SK-N-SH (cell line): ENCODE results near the gene NDUFB8. TPM values are rescaled to one million over a fixed set of nuclear protein-coding genes. Genes with fewer than 3 reads are reported as not detected.

Source experiments
- CTCF ChIA-PET: fragments of 300-600, 350-600 bp; formaldehyde crosslinking; extraction: SDS; loops from one replicate; lab custom pipeline; 2021; lab: Yijun Ruan, JAX
- POLR2A ChIA-PET: fragments of 350-600 bp; sonication (Branson Sonifier 250); formaldehyde crosslinking; extraction: SDS; loops from one replicate; lab custom pipeline; 2020; ENCODE audit warnings: antibody characterized with exemption, inconsistent platforms; lab: Yijun Ruan, JAX
- DNase-seq: peaks from one replicate; pipeline ENCODE4 v3.0.0; 2012
- H2AFZ ChIP-seq: fragments of 200-600 bp; sonication (generic); 2 replicates; pipeline ENCODE4 v1.8.1; 2016; ENCODE audit warnings: antibody characterized with exemption, mild to moderate bottlenecking, low read depth
- H3F3A ChIP-seq: fragments of 200-600 bp; sonication (generic); replicated peaks from 2 replicates; pipeline ENCODE3; 2016; ENCODE audit warnings: antibody characterized with exemption, mild to moderate bottlenecking; ENCODE audit not compliant: insufficient read depth
- H3K27ac ChIP-seq, 2 experiments: fragments of 200-500 bp in 1 of 2; fragments of 200-600 bp in 1 of 2; sonication (Bioruptor generic) in 1 of 2; sonication (generic), shearing (Covaris generic) in 1 of 2; 2 replicates each; pipeline versions ENCODE4 v1.5.1 to v1.6.1; 2014 to 2016; ENCODE audit warnings: low read depth in 2 of 2, inconsistent platforms in 1 of 2, low read length in 1 of 2, mild to moderate bottlenecking in 1 of 2, mixed read lengths in 1 of 2
- H3K27me3 ChIP-seq: fragments of 200-600 bp; sonication (generic), shearing (Covaris generic); 2 replicates; pipeline ENCODE4 v1.6.1; 2016; ENCODE audit warnings: mixed run types; ENCODE audit not compliant: insufficient read depth
- H3K36me3 ChIP-seq, 2 experiments: fragments of 200-500 bp in 1 of 2; fragments of 200-600 bp in 1 of 2; sonication (Bioruptor generic) in 1 of 2; sonication (generic) in 1 of 2; replicated peaks in 1 of 2; 2 replicates each; pipeline versions ENCODE3 to v1.5.1; 2014 to 2016; ENCODE audit warnings: low read length in 1 of 2, mild to moderate bottlenecking in 1 of 2; ENCODE audit not compliant: insufficient read depth in 2 of 2, control insufficient read depth in 1 of 2
- H3K4me1 ChIP-seq, 2 experiments: fragments of 200-500 bp in 1 of 2; fragments of 200-600 bp in 1 of 2; sonication (Bioruptor generic) in 1 of 2; sonication (generic), shearing (Covaris generic) in 1 of 2; 2 replicates each; pipeline versions ENCODE4 v1.5.1 to v1.6.1; 2014 to 2016; ENCODE audit warnings: low read depth in 1 of 2, low read length in 1 of 2, mixed run types in 1 of 2; ENCODE audit not compliant: insufficient read depth in 2 of 2, control insufficient read depth in 1 of 2
- H3K4me2 ChIP-seq: fragments of 200-600 bp; sonication (generic), shearing (Covaris generic); 2 replicates; pipeline ENCODE4 v1.6.1; 2017; ENCODE audit warnings: mixed run types
- H3K4me3 ChIP-seq, 2 experiments: fragments of 200-500 bp in 1 of 2; fragments of 200-600 bp in 1 of 2; sonication (Bioruptor generic) in 1 of 2; sonication (generic), shearing (Covaris generic) in 1 of 2; 2 replicates each; pipeline versions ENCODE4 v1.5.1 to v1.8.1; 2014 to 2016; ENCODE audit warnings: low read depth in 2 of 2, inconsistent platforms in 1 of 2, low read length in 1 of 2, mild to moderate bottlenecking in 1 of 2, mixed read lengths in 1 of 2, moderate library complexity in 1 of 2
- H3K79me2 ChIP-seq: fragments of 200-600 bp; sonication (generic); 2 replicates; pipeline ENCODE4 v1.8.1; 2017; ENCODE audit warnings: mild to moderate bottlenecking; ENCODE audit not compliant: insufficient read depth
- H3K9ac ChIP-seq: fragments of 200-600 bp; sonication (generic); 2 replicates; pipeline ENCODE4 v1.6.1; 2017; ENCODE audit warnings: mixed run types
- H3K9me2 ChIP-seq: fragments of 200-600 bp; sonication (generic); 2 replicates; pipeline ENCODE4 v1.6.1; 2017; ENCODE audit warnings: mixed run types
- H3K9me3 ChIP-seq: fragments of 200-600 bp; sonication (generic); 2 replicates; pipeline ENCODE4 v1.6.1; 2017; ENCODE audit warnings: mixed run types, mild to moderate bottlenecking, moderate library complexity
- H4K20me1 ChIP-seq: fragments of 200-600 bp; sonication (generic); 2 replicates; pipeline ENCODE4 v1.6.1; 2017; ENCODE audit warnings: mild to moderate bottlenecking, mixed run types; ENCODE audit not compliant: insufficient read depth
- FOXJ3 ChIP-seq: sonication (generic); formaldehyde crosslinking; IDR thresholded peaks from 2 replicates; pipeline ENCODE4 v1.5.1; 2020; ENCODE audit warnings: mild to moderate bottlenecking, missing genetic modification reagents
- MEF2A ChIP-seq: IDR thresholded peaks from 2 replicates; pipeline ENCODE4 v1.4.0; 2012; ENCODE audit warnings: low read depth, borderline replicate concordance
- POLR2AphosphoS5 ChIP-seq: IDR thresholded peaks from 2 replicates; pipeline ENCODE4 v1.6.1; 2012; ENCODE audit warnings: low read depth, low read length
- RCOR1 ChIP-seq: fragments of 150-350 bp; IDR thresholded peaks from 2 replicates; pipeline ENCODE4 v1.6.1; 2017; ENCODE audit warnings: antibody characterized with exemption, low read length
- RFX5 ChIP-seq: IDR thresholded peaks from 2 replicates; pipeline ENCODE4 v1.6.1; 2012; ENCODE audit warnings: mild to moderate bottlenecking, improper control_type of control experiment, low read length
- SMC3 ChIP-seq: IDR thresholded peaks from 2 replicates; pipeline ENCODE4 v1.6.1; 2012; ENCODE audit warnings: low read depth, low read length, improper control_type of control experiment
- TAF1 ChIP-seq: IDR thresholded peaks from 2 replicates; pipeline ENCODE4 v1.6.1; 2012; ENCODE audit warnings: low read depth, mild to moderate bottlenecking, low read length, moderate library complexity, borderline replicate concordance
- TCF12 ChIP-seq: IDR thresholded peaks from 2 replicates; pipeline ENCODE4 v1.4.0; 2012
- YY1 ChIP-seq: IDR thresholded peaks from 2 replicates; pipeline ENCODE4 v1.4.0; 2012; ENCODE audit warnings: low read depth, mild to moderate bottlenecking
- whole genome bisulfite sequencing: methylation state at CpG from one replicate; pipeline ENCODE4 v1.1.6; 2017; ENCODE audit warnings: low lambda C conversion rate; 5-methylcytosine and 5-hydroxymethylcytosine counted together
- polyA plus RNA-seq, 3 experiments: library from polyadenylated mRNA; depleted of rRNA; stranded (reverse); fragments of >200 nt; gene quantifications; 2 replicates each; pipeline ENCODE4 v1.2.3, GENCODE V29; 2012
- TF ChIP-seq, protein P1 (sequence below): IDR thresholded peaks from 2 replicates; pipeline ENCODE4 v1.4.0; 2012; ENCODE audit warnings: low read depth, borderline replicate concordance
- TF ChIP-seq, protein P2 (sequence below): fragments of 200-600 bp; sonication (generic); IDR thresholded peaks from 2 replicates; pipeline ENCODE4 v1.6.1; 2017; ENCODE audit warnings: antibody characterized with exemption, mild to moderate bottlenecking, moderate library complexity
- TF ChIP-seq, protein P3 (sequence below): fragments of 150-350 bp; IDR thresholded peaks from 2 replicates; pipeline ENCODE4 v1.6.1; 2016; ENCODE audit warnings: mild to moderate bottlenecking, low read depth, low read length

NDUFB8 gene
- polyA plus RNA-seq, 1 of the 3 experiments (the other 2 are of a cell fraction): 368 TPM

DNA sequence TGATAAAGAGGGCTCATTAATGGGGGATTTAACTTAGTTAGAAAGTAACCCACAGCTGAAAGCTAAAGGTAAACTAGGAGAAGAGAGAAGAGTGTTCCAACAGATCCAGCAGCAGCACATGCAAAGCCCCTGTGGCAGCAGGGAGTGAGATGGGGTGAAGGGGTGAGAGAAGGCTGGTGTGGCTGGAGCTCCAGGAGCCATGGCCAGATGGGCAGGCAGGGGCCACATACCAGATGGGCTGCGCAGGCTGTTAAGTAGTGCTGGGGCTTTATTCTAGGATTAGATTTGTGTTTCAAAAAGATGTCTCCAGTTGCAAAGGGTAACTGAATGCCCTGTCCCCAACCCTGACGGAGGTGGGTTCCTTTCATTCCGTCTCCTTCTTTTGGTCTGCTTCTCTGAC, 39.2 kb upstream of the NDUFB8 start:
- no peaks in the 10 kb centered on the region for H3K9me3 ChIP-seq
- H3F3A ChIP-seq: no peaks in the 10 kb centered on the region
- H3K4me1 ChIP-seq: no peaks in the 10 kb centered on the region
- H4K20me1 ChIP-seq: no peaks in the 10 kb centered on the region
- TF ChIP-seq, protein P1, sequence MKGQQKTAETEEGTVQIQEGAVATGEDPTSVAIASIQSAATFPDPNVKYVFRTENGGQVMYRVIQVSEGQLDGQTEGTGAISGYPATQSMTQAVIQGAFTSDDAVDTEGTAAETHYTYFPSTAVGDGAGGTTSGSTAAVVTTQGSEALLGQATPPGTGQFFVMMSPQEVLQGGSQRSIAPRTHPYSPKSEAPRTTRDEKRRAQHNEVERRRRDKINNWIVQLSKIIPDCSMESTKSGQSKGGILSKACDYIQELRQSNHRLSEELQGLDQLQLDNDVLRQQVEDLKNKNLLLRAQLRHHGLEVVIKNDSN: no peak
- TF ChIP-seq FOXJ3 (CRISPR knock-in tag): no peak
- TF ChIP-seq POLR2AphosphoS5: no peak
- no peak for TF ChIP-seq RFX5
- no peak for TF ChIP-seq TAF1
- TF ChIP-seq, protein P2, sequence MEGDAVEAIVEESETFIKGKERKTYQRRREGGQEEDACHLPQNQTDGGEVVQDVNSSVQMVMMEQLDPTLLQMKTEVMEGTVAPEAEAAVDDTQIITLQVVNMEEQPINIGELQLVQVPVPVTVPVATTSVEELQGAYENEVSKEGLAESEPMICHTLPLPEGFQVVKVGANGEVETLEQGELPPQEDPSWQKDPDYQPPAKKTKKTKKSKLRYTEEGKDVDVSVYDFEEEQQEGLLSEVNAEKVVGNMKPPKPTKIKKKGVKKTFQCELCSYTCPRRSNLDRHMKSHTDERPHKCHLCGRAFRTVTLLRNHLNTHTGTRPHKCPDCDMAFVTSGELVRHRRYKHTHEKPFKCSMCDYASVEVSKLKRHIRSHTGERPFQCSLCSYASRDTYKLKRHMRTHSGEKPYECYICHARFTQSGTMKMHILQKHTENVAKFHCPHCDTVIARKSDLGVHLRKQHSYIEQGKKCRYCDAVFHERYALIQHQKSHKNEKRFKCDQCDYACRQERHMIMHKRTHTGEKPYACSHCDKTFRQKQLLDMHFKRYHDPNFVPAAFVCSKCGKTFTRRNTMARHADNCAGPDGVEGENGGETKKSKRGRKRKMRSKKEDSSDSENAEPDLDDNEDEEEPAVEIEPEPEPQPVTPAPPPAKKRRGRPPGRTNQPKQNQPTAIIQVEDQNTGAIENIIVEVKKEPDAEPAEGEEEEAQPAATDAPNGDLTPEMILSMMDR: no peak
- no peak for TF ChIP-seq YY1
- TF ChIP-seq SMC3: no peak
- no peak for TF ChIP-seq MEF2A
- no peak for TF ChIP-seq RCOR1
- TF ChIP-seq, all 33 proteins: peak for 0
- CTCF ChIA-PET: interaction anchor here (1.0 to 11.5 kb wide), 5 partner anchors 60 to 310 kb away, joined by 3 to 262 read pairs (median 6); partner anchors contain the start of gene PAX2
- Histone ChIP-seq H3K27me3 (peaks cover 2% of the 10 kb centered on the region; the same call in 1 of the 2 replicates), H3K79me2 (no peaks in the 10 kb centered on the region), H3K4me3 (no peak overlapping the region), H3K9ac (no peak overlapping the region), H3K27ac (no peak overlapping the region), H3K4me2 (no peak overlapping the region), H2AFZ (no peak overlapping the region), H3K9me2 (no peaks in the 10 kb centered on the region), H3K36me3 (no peaks in the 10 kb centered on the region)
- POLR2A ChIA-PET: no interaction called here
- peak; percentile 14 for DNase-seq
- WGBS: 86% methylated on average over 3 of the region's 3 CpGs

DNA sequence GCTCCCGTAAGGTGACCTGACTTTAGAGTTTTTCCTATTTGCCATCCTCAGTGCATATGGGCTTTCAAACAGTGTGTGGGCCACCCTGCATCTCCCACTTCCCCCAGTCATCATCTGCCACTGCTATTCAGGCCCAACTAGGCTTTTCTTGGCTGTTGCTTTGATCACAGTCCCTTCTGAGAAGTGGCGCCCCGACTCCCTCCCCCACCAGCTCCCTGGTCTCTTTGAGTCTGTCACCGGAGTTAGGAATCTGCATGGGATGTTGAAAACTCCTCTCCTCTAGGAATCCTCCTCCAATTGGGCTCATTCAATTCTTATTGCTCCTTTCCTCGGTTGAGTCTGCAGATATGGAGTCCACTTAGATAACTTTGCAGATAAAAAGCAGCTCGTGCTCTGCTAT, 38.2 kb upstream of the NDUFB8 start:
- 61% methylated on average over 6 of the region's 6 CpGs for WGBS
- no peaks in the 10 kb centered on the region for H3K36me3 ChIP-seq
- no peak for DNase-seq
- ChIA-PET CTCF (interaction anchor here (1.0 to 11.5 kb wide), 7 partner anchors 71 to 311 kb away, joined by 3 to 262 read pairs (median 3); partner anchors contain the start of gene PAX2), POLR2A (no interaction called here)
- H3F3A ChIP-seq: no peaks in the 10 kb centered on the region
- H3K27me3 ChIP-seq: no peaks in the 10 kb centered on the region; the same call in 1 of the 2 replicates
- H3K27ac ChIP-seq: no peak overlapping the region
- no peak overlapping the region for H3K4me3 ChIP-seq
- no peaks in the 10 kb centered on the region for H3K79me2 ChIP-seq
- H3K9me2 ChIP-seq: no peaks in the 10 kb centered on the region
- no peak overlapping the region for H3K9ac ChIP-seq
- no peaks in the 10 kb centered on the region for H3K9me3 ChIP-seq
- no peak overlapping the region for H3K4me2 ChIP-seq
- no peaks in the 10 kb centered on the region for H3K4me1 ChIP-seq
- no peak overlapping the region for H2AFZ ChIP-seq
- no peaks in the 10 kb centered on the region for H4K20me1 ChIP-seq
- TF ChIP-seq TCF12 (no peak), MEF2A (no peak)
- TF ChIP-seq, protein P3, sequence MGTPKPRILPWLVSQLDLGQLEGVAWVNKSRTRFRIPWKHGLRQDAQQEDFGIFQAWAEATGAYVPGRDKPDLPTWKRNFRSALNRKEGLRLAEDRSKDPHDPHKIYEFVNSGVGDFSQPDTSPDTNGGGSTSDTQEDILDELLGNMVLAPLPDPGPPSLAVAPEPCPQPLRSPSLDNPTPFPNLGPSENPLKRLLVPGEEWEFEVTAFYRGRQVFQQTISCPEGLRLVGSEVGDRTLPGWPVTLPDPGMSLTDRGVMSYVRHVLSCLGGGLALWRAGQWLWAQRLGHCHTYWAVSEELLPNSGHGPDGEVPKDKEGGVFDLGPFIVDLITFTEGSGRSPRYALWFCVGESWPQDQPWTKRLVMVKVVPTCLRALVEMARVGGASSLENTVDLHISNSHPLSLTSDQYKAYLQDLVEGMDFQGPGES: no peak
